Prostate gland (tissue), 2 donors: Measurements from ENCODE around the gene PGC.

Experiments used
- CTCF ChIP-seq, 4 experiments: fragments of 200-600 bp in 2 of 4; fragments of 450-650 bp in 2 of 4; sonication (generic) in 2 of 4; IDR thresholded peaks; 1 replicate in 3 of 4; 2 replicates in 1 of 4; pipeline ENCODE4 v1.5.1; 2016 to 2019; ENCODE audit warnings: antibody characterized with exemption in 4 of 4, mild to moderate bottlenecking in 2 of 4, moderate library complexity in 2 of 4
- POLR2A ChIP-seq: fragments of 450-650 bp; IDR thresholded peaks from one replicate; pipeline ENCODE4 v1.6.1; 2016; ENCODE audit warnings: antibody characterized with exemption, mild to moderate bottlenecking

GRCh38 chr6:41699063-41699462 is 48.1 kb downstream of the PGC start:
- no peak for TF ChIP-seq POLR2A
- no peak for TF ChIP-seq CTCF (IDR thresholded peaks at IDR 0.05)
